Spleen (tissue), 11 donors: ENCODE measurements around the gene ATG4C. TPM values are rescaled to one million over a fixed set of nuclear protein-coding genes. Genes with fewer than 3 reads are reported as not detected.

Experiments used
- DNase-seq: peaks from one replicate; pipeline ENCODE4 v3.0.0-alpha.2; 2020
- H3K27ac ChIP-seq, 8 donors: fragments of 200-600 bp; sonication (generic) in 7 of 8; 1 replicate in 4 of 8; 2 replicates in 4 of 8; pipeline versions ENCODE4 v1.5.0 to v1.8.0; 2016 to 2021; ENCODE audit warnings: inconsistent platforms in 4 of 8, mild to moderate bottlenecking in 4 of 8, moderate library complexity in 1 of 8
- H3K27me3 ChIP-seq, 7 donors: fragments of 200-600 bp; sonication (generic) in 6 of 7; replicated peaks in 1 of 7; 1 replicate in 4 of 7; 2 replicates in 3 of 7; pipeline versions ENCODE4 v1.5.0 to v1.8.0; 2016 to 2021; ENCODE audit warnings: inconsistent platforms in 3 of 7, mild to moderate bottlenecking in 1 of 7
- H3K36me3 ChIP-seq, 6 donors: fragments of 200-600 bp; sonication (generic) in 5 of 6; 1 replicate in 4 of 6; 2 replicates in 2 of 6; pipeline versions ENCODE4 v1.5.0 to v1.8.0; 2016 to 2021; ENCODE audit warnings: inconsistent platforms in 2 of 6
- H3K4me1 ChIP-seq, 6 donors: fragments of 200-600 bp; sonication (generic) in 5 of 6; 1 replicate in 3 of 6; 2 replicates in 3 of 6; pipeline versions ENCODE4 v1.5.0 to v1.8.0; 2016 to 2021; ENCODE audit warnings: inconsistent platforms in 3 of 6
- H3K4me3 ChIP-seq, 8 donors: fragments of 200-600 bp; sonication (generic) in 7 of 8; 1 replicate in 4 of 8; 2 replicates in 4 of 8; pipeline versions ENCODE4 v1.5.0 to v1.8.0; 2016 to 2021; ENCODE audit warnings: inconsistent platforms in 4 of 8, mild to moderate bottlenecking in 4 of 8, moderate library complexity in 2 of 8
- H3K9me3 ChIP-seq, 8 donors: fragments of 200-600 bp; sonication (generic) in 7 of 8; 1 replicate in 4 of 8; 2 replicates in 4 of 8; pipeline versions ENCODE4 v1.5.0 to v1.8.0; 2016 to 2021; ENCODE audit warnings: inconsistent platforms in 4 of 8
- CTCF ChIP-seq, 11 experiments: fragments of 200-600 bp in 7 of 11; fragments of 450-650 bp in 4 of 11; sonication (generic) in 4 of 11; IDR thresholded peaks in 8 of 11; conservative IDR thresholded peaks in 3 of 11; 1 replicate in 7 of 11; 2 replicates in 4 of 11; pipeline versions ENCODE4 v1.4.0 to v1.8.0; 2016 to 2021; ENCODE audit warnings: antibody characterized with exemption in 11 of 11, inconsistent platforms in 4 of 11, mild to moderate bottlenecking in 1 of 11
- POLR2A ChIP-seq, 3 donors: fragments of 450-650 bp; IDR thresholded peaks; one replicate each; pipeline ENCODE4 v1.5.1; 2017; ENCODE audit warnings: antibody characterized with exemption in 3 of 3, mild to moderate bottlenecking in 1 of 3
- POLR2AphosphoS5 ChIP-seq, 3 donors: sonication (generic); formaldehyde crosslinking; IDR thresholded peaks; one replicate each; pipeline ENCODE4 v1.5.1; 2017; ENCODE audit warnings: antibody characterized with exemption in 3 of 3
- WGBS, 5 donors: extraction: QIAGEN DNeasy Blood & Tissue Kit in 3 of 5; methylation state at CpG; one replicate each; pipeline versions ENCODE4 v1.1.5 to v1.1.7; 2013 to 2018; 5-methylcytosine and 5-hydroxymethylcytosine counted together
- intact Hi-C: fragments of 100-400 bp; cut with DNase I; formaldehyde crosslinking; loops from one replicate; pipeline ENCODE4 v1.15.0; 2023; ENCODE audit warnings: low total_unique reads
- polyA plus RNA-seq, 3 donors: library from polyadenylated mRNA; stranded (reverse); fragments of 200-250 nt; gene quantifications; one replicate each; pipeline ENCODE4 v1.2.1, GENCODE V29; 2013
- total RNA-seq, 7 donors: library from RNA; depleted of rRNA in 3 of 7; stranded (reverse); fragments of >200 nt in 3 of 7; fragmentation: NEBNext Ultra II Directional in 4 of 7; extraction: Animal tissue kit (Norgen Biotek cat#: 25700) in 4 of 7; gene quantifications; one replicate each; pipeline versions ENCODE4 v1.1.0 to v1.2.1, GENCODE V29; 2016 to 2021
- donor health status: healthy with polysubstance abuse.
- donor health status: DM: no; HTN: no; CAD: no; lungs with moderate emphysema.
- donor health status: DM: no; HTN: no; CAD: no.
- donor health status: Bipolar disorder and iron deficiency.
- donor health status: healthy.
- donor health status: DM: no; HTN: no; CAD: no.
- donor health status: DM: yes; HTN: yes; CAD: no.

Gene ATG4C
- total and polyA plus RNA-seq, 10 donors: 9.3 to 24.1 (median 15.7) TPM

GRCh38 chr1:62799688-62800087 lies 15.8 kb downstream of the ATG4C start:
- TF ChIP-seq POLR2AphosphoS5 (IDR thresholded peaks at IDR 0.05) (no peak), POLR2A (IDR thresholded peaks at IDR 0.05) (no peak), CTCF (IDR thresholded peaks at IDR 0.05 in 8 of 11, conservative IDR thresholded peaks at IDR 0.05 in 3 of 11) (no peak)
- Histone ChIP-seq H3K36me3 (peaks cover 0 to 10% (median 0%) of the 10 kb centered on the region in 6 donors), H3K4me1 (peaks cover 10 to 72% (median 43%) of the 10 kb centered on the region in 6 donors), H3K4me3 (no peak overlapping the region), H3K27me3 (no peaks in the 10 kb centered on the region), H3K9me3 (no peaks in the 10 kb centered on the region), H3K27ac (peak overlapping the region in 6 of 8 donors; percentile 15 to 88 (median 78))
- DNase-seq: no peak
- intact Hi-C loops: no loop called here
- 94 to 98% (median 97%) methylated on average over 2 of the region's 2 CpGs for WGBS, 5 donors

GRCh38 chr1:62800281-62800680 lies 16.3 kb downstream of the ATG4C start:
- no peaks in the 10 kb centered on the region for H3K27me3 ChIP-seq
- DNase-seq: no peak
- H3K4me1 ChIP-seq: peaks cover 10 to 66% (median 38%) of the 10 kb centered on the region in 6 donors
- intact Hi-C loops: no loop called here
- H3K9me3 ChIP-seq: no peaks in the 10 kb centered on the region
- 42 to 55% (median 49%) methylated on average over 3 of the region's 3 CpGs for WGBS, 5 donors
- H3K27ac ChIP-seq: peak overlapping the region in 6 of 8 donors; percentile 15 to 88 (median 78)
- H3K36me3 ChIP-seq: peaks cover 0 to 10% (median 0%) of the 10 kb centered on the region in 6 donors
- TF ChIP-seq POLR2AphosphoS5 (IDR thresholded peaks at IDR 0.05) (no peak), POLR2A (IDR thresholded peaks at IDR 0.05) (no peak), CTCF (IDR thresholded peaks at IDR 0.05 in 8 of 11, conservative IDR thresholded peaks at IDR 0.05 in 3 of 11) (no peak)
- peak overlapping the region in 2 of 8 donors; percentile 2 to 10 for H3K4me3 ChIP-seq

GRCh38 chr1:62800825-62801306 lies 16.9 kb downstream of the ATG4C start:
- TF ChIP-seq POLR2AphosphoS5 (IDR thresholded peaks at IDR 0.05): peak in 1 of 3 donors; percentile 66
- no peak for TF ChIP-seq CTCF (IDR thresholded peaks at IDR 0.05 in 8 of 11, conservative IDR thresholded peaks at IDR 0.05 in 3 of 11)
- H3K4me1 ChIP-seq: peaks cover 10 to 60% (median 32%) of the 10 kb centered on the region in 6 donors
- peak overlapping the region in 2 of 8 donors; percentile 2 to 17 for H3K4me3 ChIP-seq
- 9 to 13% (median 10%) methylated on average over 3 of the region's 3 CpGs for WGBS, 5 donors
- DNase-seq: no peak
- intact Hi-C loops: no loop called here
- peaks cover 0 to 12% (median 0%) of the 10 kb centered on the region in 6 donors for H3K36me3 ChIP-seq
- H3K9me3 ChIP-seq: no peaks in the 10 kb centered on the region
- no peaks in the 10 kb centered on the region for H3K27me3 ChIP-seq
- H3K27ac ChIP-seq: peak overlapping the region; percentile 38 to 88 (median 72)

GRCh38 chr1:62809788-62810187 lies 25.9 kb downstream of the ATG4C start:
- Histone ChIP-seq H3K4me1 (peaks cover 0 to 32% (median 5%) of the 10 kb centered on the region in 6 donors), H3K27ac (peak overlapping the region in 7 of 8 donors; percentile 2 to 73 (median 60)), H3K9me3 (no peaks in the 10 kb centered on the region), H3K4me3 (no peak overlapping the region), H3K27me3 (no peaks in the 10 kb centered on the region), H3K36me3 (peaks cover 0 to 51% (median 2%) of the 10 kb centered on the region in 6 donors)
- no peak for DNase-seq
- intact Hi-C loops: no loop called here
- WGBS, 5 donors: 69 to 82% (median 71%) methylated on average over 3 of the region's 3 CpGs
- no peak for TF ChIP-seq POLR2AphosphoS5 (IDR thresholded peaks at IDR 0.05)
- TF ChIP-seq CTCF (IDR thresholded peaks at IDR 0.05 in 8 of 11, conservative IDR thresholded peaks at IDR 0.05 in 3 of 11): no peak
